Measurements from ENCODE around the gene ERCC5. TPM values are rescaled to one million over a fixed set of nuclear protein-coding genes. Genes with fewer than 3 reads are reported as not detected.

The ERCC5 gene
- total and polyA plus RNA-seq, 2 of the 8 experiments (the other 6 are each of a cell fraction or from before 2014, with no cell fraction given), result 3.8 to 24.4 TPM

GRCh38 chr13:102845289-102845629, 573 bp upstream of the ERCC5 start (continued):
- TF ChIP-seq EGR1 (IDR thresholded peaks at IDR 0.05; ENCODE audit: borderline replicate concordance, low read depth, low read length), result no peak
- TF ChIP-seq NRF1 (IDR thresholded peaks at IDR 0.05; ENCODE audit: low read depth, low read length), result no peak
